WERI-Rb-1 (cell line): ENCODE measurements around the gene CHMP6.
A peak's percentile ranks its signal among the peaks of the same experiment; 100 is the strongest.

Experiments
- DNase-seq: peaks from one replicate; pipeline ENCODE4 v3.0.0-alpha.2; 2020
- H3K27ac ChIP-seq: fragments of 250-450 bp; sonication (Bioruptor Pico); 2 replicates; pipeline ENCODE4 v1.5.1; 2020; ENCODE audit warnings: mild to moderate bottlenecking, moderate library complexity
- H3K27me3 ChIP-seq: fragments of 250-450 bp; sonication (Bioruptor Pico); 2 replicates; pipeline ENCODE4 v1.5.1; 2021; ENCODE audit warnings: mild to moderate bottlenecking, low read depth, moderate library complexity; ENCODE audit not compliant: insufficient read depth, severe bottlenecking
- H3K36me3 ChIP-seq: fragments of 250-450 bp; sonication (Bioruptor Pico); 2 replicates; pipeline ENCODE4 v1.5.1; 2020; ENCODE audit warnings: mild to moderate bottlenecking, moderate library complexity
- H3K4me3 ChIP-seq: 2 replicates; pipeline ENCODE4 v1.5.1; 2011; ENCODE audit warnings: low read depth, mild to moderate bottlenecking, control low read depth, low read length
- H3K9me3 ChIP-seq: fragments of 250-450 bp; sonication (Bioruptor Pico); 2 replicates; pipeline ENCODE4 v1.5.1; 2021; ENCODE audit warnings: mild to moderate bottlenecking, moderate library complexity; ENCODE audit not compliant: severe bottlenecking
- TF ChIP-seq, protein P1 (sequence below): IDR thresholded peaks from 2 replicates; pipeline ENCODE4 v1.5.1; 2011; ENCODE audit warnings: low read depth, mild to moderate bottlenecking, control low read depth, inconsistent platforms, low read length

CHMP6 gene

GRCh38 chr17:81044764-81045589, 53.3 kb downstream of the CHMP6 start:
- H3K36me3 ChIP-seq = peaks cover 51% of the 10 kb centered on the region
- no peak overlapping the region; the same call in 1 of the 2 replicates for H3K27ac ChIP-seq
- TF ChIP-seq, protein P1, sequence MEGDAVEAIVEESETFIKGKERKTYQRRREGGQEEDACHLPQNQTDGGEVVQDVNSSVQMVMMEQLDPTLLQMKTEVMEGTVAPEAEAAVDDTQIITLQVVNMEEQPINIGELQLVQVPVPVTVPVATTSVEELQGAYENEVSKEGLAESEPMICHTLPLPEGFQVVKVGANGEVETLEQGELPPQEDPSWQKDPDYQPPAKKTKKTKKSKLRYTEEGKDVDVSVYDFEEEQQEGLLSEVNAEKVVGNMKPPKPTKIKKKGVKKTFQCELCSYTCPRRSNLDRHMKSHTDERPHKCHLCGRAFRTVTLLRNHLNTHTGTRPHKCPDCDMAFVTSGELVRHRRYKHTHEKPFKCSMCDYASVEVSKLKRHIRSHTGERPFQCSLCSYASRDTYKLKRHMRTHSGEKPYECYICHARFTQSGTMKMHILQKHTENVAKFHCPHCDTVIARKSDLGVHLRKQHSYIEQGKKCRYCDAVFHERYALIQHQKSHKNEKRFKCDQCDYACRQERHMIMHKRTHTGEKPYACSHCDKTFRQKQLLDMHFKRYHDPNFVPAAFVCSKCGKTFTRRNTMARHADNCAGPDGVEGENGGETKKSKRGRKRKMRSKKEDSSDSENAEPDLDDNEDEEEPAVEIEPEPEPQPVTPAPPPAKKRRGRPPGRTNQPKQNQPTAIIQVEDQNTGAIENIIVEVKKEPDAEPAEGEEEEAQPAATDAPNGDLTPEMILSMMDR = no peak
- no peak overlapping the region for H3K4me3 ChIP-seq
- H3K9me3 ChIP-seq = no peaks in the 10 kb centered on the region
- H3K27me3 ChIP-seq = no peaks in the 10 kb centered on the region
- no peak for DNase-seq

DNA sequence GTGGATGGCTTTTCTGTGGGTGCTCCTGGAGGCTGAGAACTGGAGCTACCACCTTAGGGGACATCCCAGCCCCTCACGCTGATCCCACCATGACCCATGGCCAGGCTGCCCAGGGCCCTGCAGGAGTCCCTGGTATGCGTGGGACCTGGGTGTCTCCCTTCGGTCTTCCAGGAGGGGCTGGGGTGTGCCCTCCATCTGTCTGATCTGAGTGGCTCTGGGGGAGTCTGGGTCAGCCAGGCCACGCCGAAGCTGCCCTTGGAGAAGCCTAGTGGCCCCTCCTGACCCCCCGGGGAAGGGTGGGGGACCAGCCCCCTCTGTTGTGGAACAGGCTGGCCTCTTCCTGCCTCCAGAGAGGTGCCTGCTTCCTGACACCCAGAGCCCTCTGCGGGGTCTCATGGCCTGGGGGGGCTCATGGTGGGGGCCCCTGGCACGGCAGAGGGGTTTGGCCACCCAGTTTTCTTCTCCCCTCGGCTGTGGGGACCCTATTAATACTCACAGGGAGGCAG, 54.0 kb downstream of the CHMP6 start:
- Histone ChIP-seq H3K27me3 (no peaks in the 10 kb centered on the region), H3K9me3 (no peaks in the 10 kb centered on the region), H3K36me3 (peaks cover 47% of the 10 kb centered on the region), H3K27ac (0 out of 2 replicates have a peak overlapping the region, but pooled peaks have one; percentile 6), H3K4me3 (no peak overlapping the region)
- no peak for DNase-seq
- TF ChIP-seq, protein P1 = no peak

DNA sequence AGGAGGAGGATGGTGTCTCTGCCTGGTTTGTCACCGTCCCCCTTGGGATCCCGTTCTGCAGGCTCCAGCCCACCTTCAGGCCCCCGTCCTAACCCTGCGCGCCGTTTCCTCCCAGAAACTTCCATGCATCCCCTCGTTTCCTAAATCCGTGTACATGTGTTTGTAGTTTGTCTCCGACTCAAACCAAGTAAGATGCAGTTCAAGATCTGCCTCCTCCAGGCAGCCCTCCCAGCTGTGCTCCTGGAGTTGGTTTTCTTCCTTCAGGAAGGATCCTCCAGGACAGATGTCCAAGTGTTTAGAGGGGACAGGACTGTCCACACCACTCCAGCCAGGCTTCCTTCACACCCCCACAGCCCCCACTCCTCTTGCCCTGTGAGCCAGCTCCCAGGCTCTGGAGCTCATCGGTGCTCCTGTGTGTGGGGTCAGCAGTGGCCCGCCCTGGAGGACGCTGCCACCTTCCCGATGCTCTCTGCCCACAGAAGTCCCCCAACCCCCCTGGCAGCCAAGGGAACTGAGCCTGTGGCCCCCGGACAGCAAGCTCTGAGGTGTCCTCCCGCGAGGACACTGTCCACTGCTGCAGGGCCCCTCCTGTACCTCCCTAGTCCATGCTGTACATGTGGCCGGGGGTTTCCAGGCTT, 54.6 kb downstream of the CHMP6 start:
- TF ChIP-seq, protein P1 = no peak
- H3K27ac ChIP-seq = no peak overlapping the region
- DNase-seq = no peak
- H3K27me3 ChIP-seq = no peaks in the 10 kb centered on the region
- peaks cover 47% of the 10 kb centered on the region for H3K36me3 ChIP-seq
- no peak overlapping the region for H3K4me3 ChIP-seq
- H3K9me3 ChIP-seq = no peaks in the 10 kb centered on the region

DNA sequence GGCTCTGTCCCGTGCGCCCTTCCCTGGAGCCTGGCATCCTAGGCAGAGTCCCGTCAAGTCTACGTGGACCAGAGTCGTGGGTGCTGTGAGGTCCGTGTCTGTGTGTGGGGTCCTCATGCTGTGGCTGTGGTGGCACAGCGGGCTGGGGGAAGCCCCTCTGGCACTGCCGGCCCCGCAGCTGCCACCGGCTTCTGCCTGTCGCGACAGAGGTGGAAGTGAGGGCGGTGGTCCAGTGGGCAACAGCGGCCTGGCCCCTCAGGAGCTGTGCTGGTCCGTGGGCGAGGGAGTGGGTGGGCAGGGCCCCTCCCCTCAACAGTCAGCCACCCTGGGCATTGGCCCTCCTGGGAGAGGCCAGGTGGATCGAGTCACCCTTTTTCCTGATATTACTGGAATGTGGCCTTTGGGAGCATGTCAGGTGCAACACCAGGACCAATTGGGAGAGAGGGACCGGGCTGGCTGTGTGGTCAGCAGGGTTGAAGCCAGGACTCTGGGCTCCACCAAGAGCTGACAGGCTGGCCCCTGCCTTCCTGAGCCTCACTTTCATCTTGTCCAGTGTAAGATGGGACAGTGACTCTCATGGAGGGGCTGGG, 55.2 kb downstream of the CHMP6 start:
- TF ChIP-seq, protein P1 = no peak
- no peak overlapping the region for H3K27ac ChIP-seq
- DNase-seq = no peak

DNA sequence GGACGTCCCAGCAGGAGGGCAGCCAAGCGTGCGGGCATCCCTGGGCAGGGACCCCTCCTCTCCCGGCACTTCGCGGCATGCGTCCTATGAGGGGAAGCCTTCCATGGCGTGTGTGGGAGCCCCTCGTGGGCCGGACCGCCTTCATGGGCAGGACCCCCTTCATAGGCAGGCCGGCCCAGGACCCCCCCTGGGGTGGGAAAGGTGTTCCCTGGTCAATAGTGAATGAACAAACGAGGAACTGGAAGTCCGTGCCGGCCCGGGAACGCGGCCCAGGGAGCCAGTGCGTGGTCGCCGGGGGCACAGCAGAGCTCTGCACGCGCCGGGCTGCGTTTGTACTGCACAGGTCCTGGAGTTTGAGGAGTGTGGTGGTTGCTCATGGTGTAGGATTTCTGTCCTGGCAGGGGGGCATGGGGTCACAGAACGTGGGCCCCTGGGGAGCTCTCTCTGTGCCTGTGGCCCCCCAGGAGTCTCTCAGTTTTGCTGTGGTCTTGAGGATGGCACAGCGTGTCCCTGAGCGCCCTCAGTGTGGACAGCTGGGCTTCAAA, 57.3 kb downstream of the CHMP6 start:
- no peak for DNase-seq

More for the DNA sequence above, 55.2 kb downstream of the CHMP6 start:
- H3K27me3 ChIP-seq = no peaks in the 10 kb centered on the region
- H3K36me3 ChIP-seq = peaks cover 47% of the 10 kb centered on the region
- H3K4me3 ChIP-seq = no peak overlapping the region
- H3K9me3 ChIP-seq = no peaks in the 10 kb centered on the region

More for the DNA sequence above, 57.3 kb downstream of the CHMP6 start:
- H3K9me3 ChIP-seq = no peaks in the 10 kb centered on the region
- TF ChIP-seq, protein P1 = no peak
- peaks cover 41% of the 10 kb centered on the region for H3K36me3 ChIP-seq
- peak overlapping the region; percentile 52 for H3K27ac ChIP-seq
- H3K4me3 ChIP-seq = no peak overlapping the region
- no peaks in the 10 kb centered on the region for H3K27me3 ChIP-seq
